MCF 10A (cell line): ENCODE measurements around the gene RAI14. TPM values are rescaled to one million over a fixed set of nuclear protein-coding genes. Genes with fewer than 3 reads are reported as not detected.

Experiments
- BruUV-seq: library from RNA; stranded (reverse); fragments of 400-500 nt; replicated peaks from 2 replicates; lab custom pipeline; 2021; lab: Mats Ljungman, UMichigan
- CTCF ChIA-PET: fragments of 300-600 bp; sonication (Branson Sonifier 250); formaldehyde crosslinking; extraction: SDS; loops from one replicate; lab custom pipeline; 2021; ENCODE audit warnings: antibody characterized with exemption, inconsistent platforms; lab: Yijun Ruan, JAX
- POLR2A ChIA-PET: fragments of 300-600, 350-650 bp; sonication (Branson Sonifier 250); formaldehyde crosslinking; extraction: SDS; loops from one replicate; lab custom pipeline; 2020; ENCODE audit warnings: antibody characterized with exemption, inconsistent platforms; lab: Yijun Ruan, JAX
- DNase-seq: peaks from one replicate; pipeline ENCODE4 v3.0.0-alpha.2; 2018; ENCODE audit not compliant: unreplicated experiment
- H3K27ac Mint-ChIP-seq: one replicate; pipeline ENCODE4 v1.8.0; 2022; ENCODE audit warnings: mild to moderate bottlenecking, low read depth, mixed read lengths; ENCODE audit not compliant: unreplicated experiment
- H3K27me3 Mint-ChIP-seq: one replicate; pipeline ENCODE4 v1.8.0; 2022; ENCODE audit warnings: mixed read lengths; ENCODE audit not compliant: insufficient read depth, unreplicated experiment
- H3K36me3 Mint-ChIP-seq: one replicate; pipeline ENCODE4 v1.8.0; 2022; ENCODE audit warnings: mild to moderate bottlenecking, moderate library complexity, mixed read lengths; ENCODE audit not compliant: insufficient read depth, unreplicated experiment
- H3K4me1 Mint-ChIP-seq: one replicate; pipeline ENCODE4 v1.8.0; 2022; ENCODE audit warnings: mixed read lengths; ENCODE audit not compliant: insufficient read depth, unreplicated experiment
- H3K4me3 Mint-ChIP-seq: one replicate; pipeline ENCODE4 v1.8.0; 2022; ENCODE audit warnings: mild to moderate bottlenecking, moderate library complexity, mixed read lengths; ENCODE audit not compliant: unreplicated experiment
- H3K9me3 Mint-ChIP-seq: one replicate; pipeline ENCODE4 v1.8.0; 2022; ENCODE audit warnings: mixed read lengths; ENCODE audit not compliant: unreplicated experiment
- CTCF ChIP-seq: fragments of 200-600 bp; IDR thresholded peaks from one replicate; pipeline ENCODE4 v1.8.0; 2022; ENCODE audit warnings: antibody characterized with exemption, mild to moderate bottlenecking; ENCODE audit not compliant: unreplicated experiment
- intact Hi-C: fragments of 100-400 bp; cut with micrococcal nuclease; formaldehyde crosslinking; loops from 2 replicates; pipeline ENCODE4 v1.14.1; 2022
- total RNA-seq: library from RNA; stranded (reverse); gene quantifications from 2 replicates; pipeline ENCODE4 v1.2.3, GENCODE V29; 2022

The RAI14 gene
- total RNA-seq, 1 experiment from 2014 or later, result 47.6 TPM

- ChIA-PET POLR2A (interaction anchor here (1.0 kb wide), 1 partner anchor 24 kb away, joined by 3 read pairs; no protein-coding TSS in a partner anchor), CTCF (interaction anchor here (1.0 to 1.8 kb wide), 2 partner anchors 24 to 235 kb away, joined by 4 to 7 read pairs; no protein-coding TSS in a partner anchor)
- no TSS peak for BruUV-seq
- no peaks in the 10 kb centered on the region for H3K9me3 Mint-ChIP-seq
- peaks cover 7% of the 10 kb centered on the region for H3K36me3 Mint-ChIP-seq
- H3K4me3 Mint-ChIP-seq, result no peak overlapping the region
- no peaks in the 10 kb centered on the region for H3K4me1 Mint-ChIP-seq
- DNase-seq, result no peak
- intact Hi-C loops, result no loop called here
- no peaks in the 10 kb centered on the region for H3K27me3 Mint-ChIP-seq
- no peak overlapping the region for H3K27ac Mint-ChIP-seq
- no peak for TF ChIP-seq CTCF
Measured at GRCh38 chr5:34663771-34664496, 7.8 kb downstream of the RAI14 start.

- intact Hi-C loops, result no loop called here
- CTCF ChIA-PET, result no interaction called here
- H3K4me3 Mint-ChIP-seq, result no peak overlapping the region
- no peaks in the 10 kb centered on the region for H3K4me1 Mint-ChIP-seq
- H3K9me3 Mint-ChIP-seq, result no peaks in the 10 kb centered on the region
- no peak overlapping the region for H3K27ac Mint-ChIP-seq
- no peaks in the 10 kb centered on the region for H3K27me3 Mint-ChIP-seq
- POLR2A ChIA-PET, result no interaction called here
- no peak for DNase-seq
- BruUV-seq, result no TSS peak
- peaks cover 7% of the 10 kb centered on the region for H3K36me3 Mint-ChIP-seq
- TF ChIP-seq CTCF, result no peak
Measured at GRCh38 chr5:34666392-34667080, 10.4 kb downstream of the RAI14 start.

DNA sequence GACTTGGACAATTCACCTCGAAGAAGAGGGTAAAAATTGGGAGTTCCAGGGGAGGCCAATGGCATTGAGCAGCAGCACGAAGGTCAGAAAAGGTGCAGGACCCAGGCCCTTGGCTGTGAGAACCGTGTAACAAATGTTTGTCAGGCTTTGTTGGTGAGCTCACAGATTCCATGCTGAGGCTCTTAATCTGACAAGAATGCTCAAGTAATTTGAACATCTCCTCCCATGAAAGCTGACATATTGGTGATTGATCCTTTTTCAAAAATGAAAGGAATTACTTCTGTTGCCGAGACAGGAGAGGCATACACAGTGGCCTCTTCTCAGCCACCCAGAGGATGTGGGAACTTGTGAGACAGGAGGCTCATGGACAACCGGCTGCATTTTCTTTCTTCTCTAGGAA, 11.6 kb downstream of the RAI14 start:
- H3K27me3 Mint-ChIP-seq, result no peaks in the 10 kb centered on the region
- H3K27ac Mint-ChIP-seq, result no peak overlapping the region
- ChIA-PET CTCF (no interaction called here), POLR2A (no interaction called here)
- H3K4me1 Mint-ChIP-seq, result no peaks in the 10 kb centered on the region
- no peak for DNase-seq
- intact Hi-C loops, result no loop called here
- BruUV-seq, result no TSS peak
- no peak overlapping the region for H3K4me3 Mint-ChIP-seq
- peaks cover 7% of the 10 kb centered on the region for H3K36me3 Mint-ChIP-seq
- no peaks in the 10 kb centered on the region for H3K9me3 Mint-ChIP-seq
- TF ChIP-seq CTCF, result no peak

- Mint-ChIP-seq H3K9me3 (no peaks in the 10 kb centered on the region), H3K4me3 (no peak overlapping the region), H3K27ac (no peak overlapping the region), H3K36me3 (peaks cover 8% of the 10 kb centered on the region), H3K4me1 (no peaks in the 10 kb centered on the region), H3K27me3 (no peaks in the 10 kb centered on the region)
- BruUV-seq, result no TSS peak
- intact Hi-C loops, result no loop called here
- ChIA-PET POLR2A (interaction anchor here (1.1 to 1.2 kb wide), 2 partner anchors 9 to 17 kb away, joined by 3 to 4 read pairs; no protein-coding TSS in a partner anchor), CTCF (interaction anchor here (0.6 to 0.7 kb wide), 2 partner anchors 22 to 1866 kb away, joined by 3 read pairs; no protein-coding TSS in a partner anchor)
- no peak for DNase-seq
- TF ChIP-seq CTCF, result no peak
Measured at GRCh38 chr5:34669931-34670516, 13.9 kb downstream of the RAI14 start.
